NCI-H1694 (cell line): Measurements from ENCODE around the gene ERMN.

Experiments used
- DNase-seq: peaks from one replicate; lab custom pipeline; 2025; lab: John Stamatoyannopoulos, UW

The ERMN gene

DNA sequence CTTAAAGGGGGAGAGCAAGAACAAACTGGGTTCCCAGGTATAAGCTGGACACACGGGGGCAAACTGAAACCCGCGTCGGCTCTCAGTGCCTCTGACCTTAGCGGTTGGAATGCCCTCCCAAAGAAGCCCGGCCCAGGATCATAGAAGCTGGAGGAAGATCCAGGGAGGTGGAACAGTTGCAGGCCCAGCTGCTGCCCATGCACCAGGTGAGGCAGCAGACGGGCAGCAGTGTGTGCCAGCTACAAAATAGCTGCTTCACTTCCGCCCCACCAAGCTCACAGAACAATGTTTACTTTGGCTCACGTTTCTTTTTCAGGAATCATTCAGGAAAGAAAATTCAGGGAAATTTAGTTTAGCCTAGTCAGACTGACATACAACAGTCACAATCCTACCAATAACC, 3.9 kb upstream of the ERMN start:
- DNase-seq: peak; percentile 95

DNA sequence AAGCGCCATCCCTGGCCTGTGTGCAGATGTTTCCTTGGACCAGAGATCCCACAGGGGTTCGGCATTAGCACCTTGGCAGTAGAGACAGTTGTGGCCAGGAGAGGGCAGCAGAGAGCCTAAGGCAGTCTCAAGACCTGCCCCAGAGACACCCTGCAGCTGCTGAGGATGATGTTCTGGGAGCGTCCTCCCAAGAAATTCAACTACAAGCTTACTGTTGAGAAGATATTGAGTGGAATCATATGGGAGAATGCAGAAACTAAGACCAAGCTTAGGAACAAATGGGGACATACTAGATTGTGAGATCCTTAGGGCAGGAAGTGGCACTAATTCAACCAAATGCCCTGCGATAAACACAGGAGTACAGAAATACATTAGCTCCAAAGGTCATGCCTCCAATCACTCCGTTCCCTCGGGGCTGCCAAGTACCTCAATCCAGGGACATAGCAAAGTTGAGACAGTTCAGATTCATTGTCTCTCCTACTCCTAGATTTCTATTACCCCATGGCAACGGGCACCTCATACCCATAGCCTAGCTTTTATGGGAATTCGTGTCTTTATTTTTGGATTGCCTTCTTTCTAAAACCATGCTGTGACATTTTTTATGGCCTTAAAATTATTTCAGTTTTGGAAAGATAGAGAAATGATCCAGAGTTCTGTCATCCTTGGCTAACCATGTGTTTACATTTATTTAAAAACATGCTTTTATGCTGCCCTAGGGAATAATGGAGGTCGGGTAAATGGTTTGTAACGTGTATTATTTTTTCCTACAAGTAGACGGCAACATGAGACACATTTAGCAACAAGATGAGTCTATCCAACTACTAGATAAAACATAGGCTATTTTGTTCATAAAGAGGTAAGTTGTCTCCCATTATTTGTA, 2.2 kb upstream of the ERMN start:
- DNase-seq: peak; percentile 94

DNA sequence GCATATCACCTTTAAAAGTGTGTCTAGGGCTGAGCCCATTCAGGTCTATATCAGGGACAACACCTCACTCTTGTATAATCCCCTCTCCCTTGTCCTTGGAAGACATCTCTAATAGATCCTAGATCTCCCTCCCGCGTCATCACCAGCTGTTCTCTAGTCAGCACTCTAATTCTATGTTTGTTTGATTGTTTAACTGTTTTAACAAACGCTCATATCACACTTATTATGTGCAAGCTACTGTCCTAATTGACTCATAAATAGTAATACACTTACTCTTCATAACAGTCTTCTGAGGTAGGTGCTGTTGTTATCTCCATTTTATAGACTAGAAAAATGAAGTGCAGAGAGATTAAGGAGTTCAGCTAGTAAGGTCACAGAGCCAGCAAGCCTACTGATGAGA, 1.6 kb upstream of the ERMN start:
- DNase-seq: no peak

DNA sequence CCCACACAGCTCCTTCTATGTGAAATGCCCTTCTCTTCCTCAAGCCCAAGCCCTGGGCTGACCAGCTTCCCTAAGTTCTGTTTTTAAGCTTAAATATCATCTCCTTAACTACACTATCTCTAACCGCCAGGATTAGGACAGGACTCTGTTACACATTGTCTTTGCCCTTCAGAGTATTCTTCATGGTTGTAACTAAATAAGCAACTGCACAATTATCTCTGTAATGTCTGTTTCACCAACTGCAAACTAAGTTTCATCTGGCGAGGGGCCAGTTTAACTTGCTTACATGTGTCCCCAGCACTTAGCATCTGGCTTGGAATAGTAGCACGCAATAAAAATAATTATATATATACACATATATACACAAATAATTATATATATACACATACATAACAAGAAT, 1.1 kb upstream of the ERMN start:
- peak; percentile 63 for DNase-seq

DNA sequence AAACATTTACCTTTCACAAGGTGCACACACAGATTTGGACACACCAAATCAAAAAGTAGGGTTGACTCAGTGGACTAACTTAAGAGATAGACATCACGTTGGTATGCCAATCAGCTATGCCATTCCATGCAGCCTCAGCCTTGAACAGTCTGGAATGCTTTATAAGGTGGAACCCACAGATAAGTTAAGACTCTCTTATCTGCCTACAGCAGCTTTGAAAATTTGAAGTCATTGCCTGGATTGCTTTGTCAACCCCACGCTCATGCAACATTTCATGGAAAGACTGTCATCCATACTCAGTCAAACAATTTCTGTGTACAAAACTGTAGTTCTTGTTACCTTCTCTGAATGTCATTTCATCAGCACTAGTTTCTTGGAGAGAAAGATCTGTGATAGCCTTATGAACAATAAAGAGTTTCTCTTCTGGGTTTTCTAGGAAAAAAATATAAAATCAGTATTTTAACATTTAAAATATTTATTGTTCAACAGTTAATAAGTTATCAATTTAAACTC, 1.2 kb downstream of the ERMN start:
- no peak for DNase-seq

DNA sequence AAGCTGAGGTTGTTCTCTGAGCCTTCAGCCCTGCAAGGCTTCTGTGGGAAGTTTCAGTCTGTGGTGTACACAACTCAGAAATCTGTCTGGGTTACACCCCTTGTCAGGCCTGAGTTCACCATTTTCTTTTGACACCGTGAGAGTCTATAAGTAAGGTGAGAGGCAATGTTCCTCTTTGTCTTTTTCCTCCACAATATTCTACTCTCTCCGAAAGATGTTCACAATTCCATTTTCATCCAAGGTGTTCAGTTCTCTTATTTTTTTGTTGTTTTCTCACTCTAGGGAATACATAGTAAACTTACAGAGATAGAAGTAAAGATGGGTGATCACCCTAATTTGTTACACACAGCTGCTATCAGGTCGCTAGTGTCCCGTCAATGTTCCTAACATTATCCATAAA, 3.2 kb downstream of the ERMN start:
- no peak for DNase-seq

DNA sequence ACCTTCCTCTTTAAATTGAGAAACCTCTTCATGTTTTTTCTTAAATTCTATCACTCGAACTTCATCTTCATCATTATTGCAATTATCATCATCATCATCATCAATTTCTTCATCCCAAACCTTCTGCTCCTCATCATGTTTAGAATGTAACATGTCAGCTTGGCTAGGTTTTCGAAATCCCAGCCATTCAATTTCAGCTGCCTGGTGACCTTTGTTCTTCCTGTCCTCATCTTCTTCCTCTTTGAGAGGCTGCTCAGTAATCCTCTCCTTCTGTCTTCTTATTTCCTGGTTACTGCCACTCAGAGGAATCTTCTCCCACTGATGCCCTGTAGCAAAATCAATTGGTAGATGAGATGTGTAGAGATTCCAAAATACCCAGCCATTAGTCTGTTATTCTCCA, 4.2 kb downstream of the ERMN start:
- no peak for DNase-seq

DNA sequence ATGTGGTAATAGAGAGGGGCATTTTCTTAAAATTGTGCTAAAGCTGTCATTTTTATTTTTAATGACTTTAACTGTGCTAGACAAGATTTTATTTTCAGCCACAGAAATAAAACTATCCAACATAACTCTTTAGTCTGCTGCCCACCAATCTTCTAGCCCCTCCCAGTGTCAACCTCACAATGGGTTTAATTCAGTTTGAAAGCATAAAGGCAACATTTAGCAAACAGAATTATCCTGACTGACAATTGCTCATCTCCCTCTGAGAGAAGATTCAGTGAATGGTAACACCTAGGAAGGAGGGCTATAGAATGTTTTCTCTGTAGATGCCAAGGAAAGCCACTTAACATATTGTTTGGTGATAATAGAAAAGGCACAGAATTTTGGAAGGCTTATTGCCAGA, 5.2 kb downstream of the ERMN start:
- no peak for DNase-seq

DNA sequence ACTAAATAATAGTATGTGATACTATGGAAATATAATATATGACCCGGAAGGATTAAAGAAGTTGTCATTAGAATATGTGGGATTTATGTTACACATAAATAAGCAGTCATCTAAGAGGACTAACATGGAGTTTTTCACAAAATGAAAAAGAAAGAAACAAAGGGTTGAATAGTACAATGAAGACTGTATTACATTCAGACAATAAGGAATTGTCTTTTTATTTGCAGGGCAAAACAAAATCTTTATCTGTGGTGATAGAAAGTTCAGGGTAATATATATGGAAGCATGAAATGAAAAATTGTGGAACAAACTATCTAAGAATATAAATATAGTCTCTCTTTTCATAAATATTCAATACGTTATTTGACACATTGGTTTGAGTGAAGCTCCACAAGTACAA, 5.8 kb downstream of the ERMN start:
- DNase-seq: no peak

DNA sequence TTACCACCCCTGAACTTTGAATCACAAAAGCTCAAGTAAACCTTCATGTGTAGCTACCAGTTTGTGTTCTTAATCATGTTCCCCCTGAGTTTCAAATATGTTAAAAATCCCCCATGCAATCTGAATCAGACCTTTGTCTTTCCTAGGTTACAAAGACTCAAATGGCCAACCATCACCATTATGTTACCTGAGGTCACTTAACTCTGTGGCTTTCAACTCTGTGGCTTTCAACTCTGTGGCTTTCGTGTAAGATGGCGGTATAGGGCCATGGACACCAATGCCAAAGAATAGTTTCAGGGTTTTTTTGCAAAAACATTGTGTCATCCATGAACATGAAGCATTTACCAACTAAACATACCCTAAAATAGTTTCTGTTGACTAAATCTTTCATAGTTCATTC, 6.7 kb downstream of the ERMN start:
- no peak for DNase-seq

DNA sequence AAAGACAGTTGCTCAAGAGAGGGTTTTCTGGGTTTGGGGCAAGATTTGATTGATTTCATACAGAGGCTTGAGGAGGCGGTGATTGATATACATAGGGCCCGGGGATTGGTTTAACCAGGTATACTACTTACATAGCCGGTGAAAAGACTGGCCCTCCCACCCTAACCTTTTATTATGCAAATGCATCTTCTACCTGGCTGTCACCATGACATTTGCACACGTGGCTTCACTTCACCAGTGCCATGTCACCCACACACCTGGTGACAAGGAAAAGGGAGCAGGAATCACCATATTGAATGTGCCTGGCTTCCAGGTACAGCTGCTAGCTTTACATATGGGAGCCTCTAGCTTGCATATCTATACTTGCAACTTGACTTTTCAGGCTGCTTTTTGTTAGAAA, 9.7 kb downstream of the ERMN start:
- no peak for DNase-seq

DNA sequence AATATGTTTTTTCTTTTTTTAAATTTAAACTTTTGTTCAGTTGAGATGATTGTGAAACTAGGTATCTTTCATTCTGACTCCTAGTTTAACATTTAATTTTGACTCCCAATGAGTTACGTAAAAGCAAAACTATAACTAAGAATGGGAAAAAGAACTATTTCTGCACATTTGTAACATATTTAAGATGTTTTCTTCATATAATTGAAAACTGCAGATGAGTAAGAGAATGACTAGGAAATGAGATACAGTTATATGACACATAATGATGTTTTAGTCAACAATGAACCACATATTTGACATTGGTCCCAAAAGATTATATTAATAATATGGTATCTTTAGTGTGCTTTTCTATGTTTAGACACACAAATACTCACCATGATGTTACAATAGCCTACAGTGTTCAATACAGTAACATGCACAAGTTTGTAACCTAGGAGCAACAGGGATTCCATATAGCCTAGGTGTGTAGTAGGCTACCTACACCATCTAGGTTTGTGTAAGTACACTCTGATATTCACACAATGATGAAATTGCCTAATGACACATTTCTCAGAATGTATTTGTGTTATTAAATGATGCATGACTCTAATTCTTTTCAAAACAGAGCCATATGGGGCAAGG, 12.6 kb downstream of the ERMN start:
- peak; percentile 62 for DNase-seq

DNA sequence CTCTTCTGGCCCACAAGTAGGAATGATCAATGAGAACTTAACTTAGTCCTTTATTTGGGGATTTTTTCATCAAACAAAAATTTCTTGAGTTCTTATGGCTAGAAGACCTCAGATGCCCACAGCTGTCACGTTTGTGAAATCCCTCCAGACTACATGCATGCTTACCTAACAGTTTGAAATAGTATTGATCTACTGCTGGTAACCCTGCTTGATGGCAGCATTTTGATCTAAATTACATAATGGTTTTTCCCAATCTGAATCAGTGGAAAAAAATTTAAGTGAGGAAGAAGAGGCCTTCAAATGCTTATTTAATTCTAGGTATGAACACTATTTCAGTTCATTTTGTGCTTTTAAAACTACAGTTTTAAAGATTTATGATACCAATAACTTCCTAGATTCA, 13.9 kb downstream of the ERMN start:
- DNase-seq: no peak

DNA sequence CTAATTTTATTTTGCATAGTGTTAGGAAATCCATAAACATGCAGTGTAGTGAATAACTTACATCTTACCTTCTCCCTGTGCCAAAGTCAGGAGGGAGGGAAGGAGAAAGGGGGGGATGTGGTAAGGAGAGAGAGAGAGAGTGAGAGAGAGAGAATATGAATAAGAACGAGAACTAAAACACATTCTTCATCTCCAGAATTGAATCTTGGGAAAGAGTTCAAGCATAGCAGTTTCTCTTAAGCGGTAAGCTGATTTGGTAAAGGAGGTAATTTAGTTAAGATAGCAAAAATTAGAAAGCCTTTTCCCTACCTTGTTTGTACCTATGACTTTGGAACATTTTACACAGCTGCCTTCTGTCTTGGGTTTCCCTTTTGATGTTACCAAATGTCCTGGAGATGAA, 15.7 kb downstream of the ERMN start:
- no peak for DNase-seq

DNA sequence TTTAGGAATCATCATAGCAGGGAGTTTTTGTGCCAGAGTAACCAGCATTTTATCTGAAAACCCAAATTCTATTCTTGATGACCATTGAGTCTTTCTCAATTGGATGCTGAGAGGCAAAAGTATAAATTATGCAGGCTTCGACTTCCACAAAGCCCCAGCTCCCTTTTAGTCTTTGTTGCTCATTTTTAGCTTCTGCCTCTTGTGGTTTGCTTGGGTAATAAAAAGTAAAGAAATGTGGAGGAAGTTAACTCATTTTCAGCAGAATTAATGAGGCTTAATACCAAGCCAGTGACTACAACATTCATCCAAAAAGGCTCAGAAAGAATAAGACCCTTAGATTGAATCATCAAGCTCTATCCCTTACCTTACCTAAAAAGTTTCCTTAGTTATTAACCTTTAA, 18.6 kb downstream of the ERMN start:
- no peak for DNase-seq

DNA sequence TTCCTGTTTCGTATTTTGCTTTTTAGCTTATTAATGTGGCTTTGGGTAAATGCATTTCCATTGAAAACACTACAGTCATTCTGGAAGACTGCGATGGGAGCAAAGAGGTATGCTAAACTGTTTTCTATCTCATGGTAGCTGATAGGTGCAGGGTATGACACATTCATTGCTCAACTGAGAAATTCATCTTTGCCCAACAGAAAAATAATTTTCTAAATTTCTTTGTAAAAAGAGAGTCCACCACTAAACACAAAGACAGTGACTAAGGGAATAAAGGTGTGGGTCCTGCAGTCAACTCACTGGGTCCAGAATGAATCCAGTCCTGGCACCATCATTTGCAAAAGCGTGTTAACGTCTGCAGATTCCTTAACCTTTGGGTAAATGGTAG, 19.9 kb downstream of the ERMN start:
- no peak for DNase-seq

DNA sequence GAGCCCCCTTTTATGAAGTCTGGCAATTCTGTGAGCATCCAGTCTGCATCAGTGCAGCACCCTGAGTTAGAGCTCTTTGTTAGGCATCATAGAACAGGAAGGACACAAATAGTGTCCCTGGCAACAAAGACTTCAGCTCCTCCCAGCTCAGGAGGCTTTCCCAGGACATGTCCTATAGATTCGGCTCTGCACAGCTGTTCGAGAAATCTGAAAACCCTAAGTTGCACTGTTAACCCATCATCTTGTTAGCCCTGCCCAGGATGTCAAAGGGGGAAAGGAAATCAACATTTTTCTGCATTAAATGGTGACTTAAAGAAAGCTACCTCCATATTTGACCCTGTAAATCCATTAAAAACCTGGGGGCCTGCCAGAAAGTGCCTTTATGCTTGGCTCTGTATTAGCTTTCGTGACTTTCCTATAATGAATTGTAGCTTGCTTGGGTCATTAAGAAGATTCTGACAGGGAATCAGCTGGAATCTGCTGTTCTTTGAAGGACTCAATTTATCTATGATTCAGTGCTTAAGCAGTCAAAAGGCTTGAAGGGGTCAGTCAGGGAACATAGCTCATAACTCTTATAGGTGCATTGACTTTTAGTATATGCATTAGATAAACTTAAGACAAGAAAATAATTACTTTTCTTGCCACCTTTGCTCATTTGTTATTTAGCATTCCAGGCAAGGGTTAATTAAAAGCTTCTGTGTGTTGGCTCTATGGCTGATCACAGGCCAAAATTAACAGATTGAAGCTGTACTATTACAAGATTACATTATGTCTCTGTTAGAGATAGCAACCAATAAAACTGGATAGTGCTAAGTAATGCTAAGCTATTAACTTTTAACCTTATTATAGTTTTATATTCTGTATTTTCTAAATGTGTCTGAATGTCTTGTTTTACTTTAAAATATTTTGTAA, 20.6 kb downstream of the ERMN start:
- DNase-seq: peak; percentile 71

DNA sequence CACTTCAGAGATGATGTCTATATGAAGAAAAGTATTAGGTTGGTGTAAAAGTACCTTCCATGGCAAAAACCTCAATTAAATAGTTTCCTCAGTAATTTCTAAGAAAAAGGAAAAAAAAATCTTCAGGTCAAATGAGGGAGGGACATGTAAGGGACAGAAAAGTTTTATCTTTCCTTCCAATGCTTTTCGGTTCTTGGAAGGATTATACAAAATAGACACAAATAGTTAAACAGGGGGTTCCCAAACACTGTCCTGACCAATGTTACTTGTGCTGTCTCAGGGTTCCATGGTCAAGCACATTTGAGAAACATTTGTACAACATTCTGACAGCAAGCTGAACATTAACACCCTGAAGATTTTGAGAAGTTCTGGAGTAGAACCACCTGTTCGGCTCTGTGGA, 22.0 kb downstream of the ERMN start:
- no peak for DNase-seq

DNA sequence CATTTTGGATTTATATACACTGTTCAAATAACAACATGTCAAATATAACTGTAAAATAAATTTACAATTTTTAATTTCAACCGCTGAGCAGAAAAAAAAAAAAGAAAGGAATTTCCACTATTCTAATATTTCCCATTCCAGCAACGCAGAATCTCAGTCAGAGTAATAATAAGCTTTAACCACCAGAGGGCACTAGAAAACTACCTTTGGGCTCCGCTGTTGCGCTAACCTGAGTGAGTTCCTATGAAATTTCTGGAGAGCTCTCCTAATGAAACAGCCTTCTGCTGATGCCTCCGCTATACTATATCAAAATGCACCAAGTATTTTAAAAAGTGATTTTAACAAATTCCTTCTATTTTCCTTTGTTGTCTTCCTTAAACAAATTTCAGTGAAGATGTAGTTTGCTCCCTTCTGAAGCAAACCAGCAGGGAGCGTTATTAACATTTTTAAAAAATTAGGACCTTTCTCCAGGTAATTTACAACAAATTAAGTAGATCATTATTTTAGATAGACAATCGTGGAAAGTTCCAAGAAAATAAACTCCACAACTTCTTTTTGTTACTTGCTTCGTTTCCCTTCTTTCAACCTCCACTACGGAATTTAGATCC, 23.0 kb downstream of the ERMN start:
- DNase-seq: peak; percentile 92

DNA sequence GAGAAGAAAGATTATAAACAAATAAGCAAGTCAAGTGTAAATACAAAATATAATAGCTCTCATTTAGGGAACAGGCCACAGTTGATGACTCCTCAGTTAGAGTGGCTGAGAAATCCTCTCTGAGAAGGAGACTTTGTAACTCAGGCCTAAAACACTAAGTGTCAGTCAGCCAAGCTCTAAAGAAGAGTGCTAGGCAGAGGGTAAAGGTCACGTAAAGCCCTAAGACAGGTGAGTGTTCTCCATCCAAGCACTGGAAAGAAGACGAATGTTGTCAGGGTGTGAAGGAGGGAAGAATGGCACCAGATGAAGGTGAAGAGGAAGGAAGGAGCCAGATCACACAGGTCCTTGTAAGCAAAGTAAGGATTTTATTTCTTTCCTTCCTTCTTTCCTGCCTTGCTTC, 24.3 kb downstream of the ERMN start:
- no peak for DNase-seq

DNA sequence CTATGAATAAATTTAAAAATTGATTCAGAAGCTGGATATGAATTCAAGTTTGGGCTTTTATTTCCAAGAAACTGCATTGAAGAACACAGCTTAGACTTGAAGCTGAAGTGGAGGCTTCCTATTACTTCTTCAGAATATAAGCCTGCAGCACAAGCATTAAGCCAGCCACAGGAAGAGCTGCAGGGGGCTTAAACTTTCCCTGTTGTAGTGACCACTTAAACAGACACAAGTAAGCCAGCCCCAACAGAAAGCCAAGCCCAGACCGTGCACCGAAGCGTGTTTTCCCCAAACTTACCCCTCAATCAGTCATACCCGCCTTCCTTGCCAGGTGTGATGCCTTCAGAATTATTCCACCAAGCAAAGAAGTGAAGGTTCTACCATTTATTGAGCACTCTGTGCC, 28.7 kb downstream of the ERMN start:
- DNase-seq: no peak

DNA sequence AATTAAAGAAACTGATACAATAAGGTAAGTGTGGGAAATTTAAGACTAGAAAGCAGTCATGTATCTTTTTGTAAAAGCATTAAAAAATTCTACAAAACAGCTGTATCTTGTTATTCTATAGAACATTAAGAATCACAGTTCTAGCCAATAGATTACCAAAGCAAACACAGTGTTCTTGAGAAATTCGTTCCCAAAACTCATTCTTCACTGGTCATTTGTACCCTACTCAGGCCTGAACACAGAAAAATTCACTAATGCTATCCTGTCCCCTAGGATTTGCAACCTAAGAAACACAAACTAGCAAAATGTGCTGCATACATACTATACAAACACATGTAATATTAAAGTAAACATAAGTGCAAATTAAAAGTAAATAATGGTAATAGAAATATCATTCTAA, 29.1 kb downstream of the ERMN start:
- DNase-seq: no peak
